Measurements from ENCODE around the gene CFAP58. TPM values are rescaled to one million over a fixed set of nuclear protein-coding genes. Genes with fewer than 3 reads are reported as not detected.

CFAP58 gene
- total RNA-seq, 2 experiments from 2014 or later, result 0.60 to 0.64 TPM

GRCh38 chr10:104434601-104435000 is 81.0 kb downstream of the CFAP58 start:
- intact Hi-C loops (cut with DNase I, micrococcal nuclease), result no loop called here
- Mint-ChIP-seq H3K9me3 (ENCODE audit: low read depth) (no peaks in the 10 kb centered on the region), H3K4me1 (no peaks in the 10 kb centered on the region), H3K27ac (no peak overlapping the region), H3K4me3 (no peak overlapping the region), H3K36me3 (ENCODE audit: low read depth) (no peaks in the 10 kb centered on the region), H3K27me3 (peaks cover 9% of the 10 kb centered on the region)
- CTCF ChIA-PET, result no interaction called here
- no peak for ATAC-seq
- POLR2A ChIA-PET, result no interaction called here
- DNase-seq, result no peak

- Mint-ChIP-seq H3K27ac (no peak overlapping the region), H3K36me3 (ENCODE audit: low read depth) (no peaks in the 10 kb centered on the region), H3K9me3 (ENCODE audit: low read depth) (no peaks in the 10 kb centered on the region), H3K27me3 (peaks cover 8% of the 10 kb centered on the region), H3K4me3 (no peak overlapping the region), H3K4me1 (no peaks in the 10 kb centered on the region)
- intact Hi-C loops (cut with DNase I, micrococcal nuclease), result no loop called here
- DNase-seq (no peak), ATAC-seq (no peak)
- POLR2A ChIA-PET, result no interaction called here
- CTCF ChIA-PET, result interaction anchor here (1.6 to 1.7 kb wide), 2 partner anchors 12 to 161 kb away, joined by 3 read pairs; no protein-coding TSS in a partner anchor
Observed at GRCh38 chr10:104435822-104436221, 82.2 kb downstream of the CFAP58 start.

- no peak for ATAC-seq
- H3K27ac Mint-ChIP-seq, result no peak overlapping the region
- H3K9me3 Mint-ChIP-seq (ENCODE audit: low read depth), result no peaks in the 10 kb centered on the region
- no peak for DNase-seq
- no peak overlapping the region for H3K4me3 Mint-ChIP-seq
- no peaks in the 10 kb centered on the region for H3K4me1 Mint-ChIP-seq
- POLR2A ChIA-PET, result no interaction called here
- no peaks in the 10 kb centered on the region for H3K36me3 Mint-ChIP-seq (ENCODE audit: low read depth)
- peaks cover 5% of the 10 kb centered on the region for H3K27me3 Mint-ChIP-seq
- intact Hi-C loops (cut with DNase I, micrococcal nuclease), result no loop called here
- CTCF ChIA-PET, result interaction anchor here (0.9 to 1.7 kb wide), 4 partner anchors 10 to 163 kb away, joined by 3 read pairs; no protein-coding TSS in a partner anchor
Observed at GRCh38 chr10:104437226-104437625, 83.6 kb downstream of the CFAP58 start.

- Mint-ChIP-seq H3K9me3 (ENCODE audit: low read depth) (no peaks in the 10 kb centered on the region), H3K36me3 (ENCODE audit: low read depth) (no peaks in the 10 kb centered on the region), H3K4me1 (no peaks in the 10 kb centered on the region), H3K4me3 (no peak overlapping the region), H3K27ac (no peak overlapping the region), H3K27me3 (peaks cover 2% of the 10 kb centered on the region)
- ATAC-seq (no peak), DNase-seq (no peak)
- intact Hi-C loops (cut with DNase I, micrococcal nuclease), result no loop called here
- ChIA-PET CTCF (no interaction called here), POLR2A (no interaction called here)
Observed at GRCh38 chr10:104440221-104440620, 86.6 kb downstream of the CFAP58 start.

GRCh38 chr10:104441329-104442000 is 87.8 kb downstream of the CFAP58 start:
- peak; percentile 69 for ATAC-seq

GRCh38 chr10:104445359-104445758 is 91.7 kb downstream of the CFAP58 start:
- intact Hi-C loops (cut with DNase I, micrococcal nuclease), result no loop called here
- ChIA-PET POLR2A (no interaction called here), CTCF (no interaction called here)
- Mint-ChIP-seq H3K4me3 (no peak overlapping the region), H3K36me3 (ENCODE audit: low read depth) (no peaks in the 10 kb centered on the region), H3K9me3 (ENCODE audit: low read depth) (no peaks in the 10 kb centered on the region), H3K27ac (no peak overlapping the region), H3K4me1 (no peaks in the 10 kb centered on the region), H3K27me3 (peaks cover 12% of the 10 kb centered on the region)
- DNase-seq (no peak), ATAC-seq (peak; percentile 64)

More at GRCh38 chr10:104441329-104442000, 87.8 kb downstream of the CFAP58 start:
- no peaks in the 10 kb centered on the region for H3K4me1 Mint-ChIP-seq
- DNase-seq, result no peak
- CTCF ChIA-PET, result interaction anchor here (0.7 kb wide), 1 partner anchor 139 kb away, joined by 3 read pairs; no protein-coding TSS in a partner anchor
- POLR2A ChIA-PET, result no interaction called here
- intact Hi-C loops (cut with DNase I, micrococcal nuclease), result no loop called here
- no peaks in the 10 kb centered on the region for H3K27me3 Mint-ChIP-seq
- H3K27ac Mint-ChIP-seq, result no peak overlapping the region
- H3K36me3 Mint-ChIP-seq (ENCODE audit: low read depth), result no peaks in the 10 kb centered on the region
- H3K4me3 Mint-ChIP-seq, result no peak overlapping the region
- H3K9me3 Mint-ChIP-seq (ENCODE audit: low read depth), result no peaks in the 10 kb centered on the region

GRCh38 chr10:104446151-104446550 is 92.5 kb downstream of the CFAP58 start:
- ChIA-PET CTCF (no interaction called here), POLR2A (no interaction called here)
- no peaks in the 10 kb centered on the region for H3K9me3 Mint-ChIP-seq (ENCODE audit: low read depth)
- ATAC-seq (no peak), DNase-seq (no peak)
- H3K27me3 Mint-ChIP-seq, result peaks cover 14% of the 10 kb centered on the region
- no peak overlapping the region for H3K27ac Mint-ChIP-seq
- H3K4me3 Mint-ChIP-seq, result no peak overlapping the region
- intact Hi-C loops (cut with DNase I, micrococcal nuclease), result no loop called here
- no peaks in the 10 kb centered on the region for H3K4me1 Mint-ChIP-seq
- H3K36me3 Mint-ChIP-seq (ENCODE audit: low read depth), result no peaks in the 10 kb centered on the region

- ATAC-seq (no peak), DNase-seq (no peak)
- ChIA-PET POLR2A (no interaction called here), CTCF (interaction anchor here (0.6 to 1.1 kb wide), 2 partner anchors 11 to 129 kb away, joined by 3 read pairs; no protein-coding TSS in a partner anchor)
- Mint-ChIP-seq H3K36me3 (ENCODE audit: low read depth) (no peaks in the 10 kb centered on the region), H3K4me1 (no peaks in the 10 kb centered on the region), H3K4me3 (no peak overlapping the region), H3K27me3 (peaks cover 15% of the 10 kb centered on the region), H3K9me3 (ENCODE audit: low read depth) (no peaks in the 10 kb centered on the region), H3K27ac (no peak overlapping the region)
- intact Hi-C loops (cut with DNase I, micrococcal nuclease), result no loop called here
Observed at GRCh38 chr10:104447331-104447730, 93.7 kb downstream of the CFAP58 start.

GRCh38 chr10:104447906-104448305 is 94.3 kb downstream of the CFAP58 start:
- POLR2A ChIA-PET, result no interaction called here

GRCh38 chr10:104449391-104449790 is 95.8 kb downstream of the CFAP58 start:
- Mint-ChIP-seq H3K4me1 (no peaks in the 10 kb centered on the region), H3K27ac (no peak overlapping the region), H3K36me3 (ENCODE audit: low read depth) (no peaks in the 10 kb centered on the region), H3K4me3 (no peak overlapping the region), H3K9me3 (ENCODE audit: low read depth) (no peaks in the 10 kb centered on the region), H3K27me3 (peaks cover 17% of the 10 kb centered on the region)
- ChIA-PET CTCF (interaction anchor here (0.5 kb wide), 1 partner anchor 73 kb away, joined by 4 read pairs; no protein-coding TSS in a partner anchor), POLR2A (no interaction called here)
- intact Hi-C loops (cut with DNase I, micrococcal nuclease), result no loop called here
- DNase-seq (no peak), ATAC-seq (no peak)

More at GRCh38 chr10:104447906-104448305, 94.3 kb downstream of the CFAP58 start:
- DNase-seq (no peak), ATAC-seq (no peak)
- Mint-ChIP-seq H3K4me3 (no peak overlapping the region), H3K27me3 (peaks cover 17% of the 10 kb centered on the region), H3K4me1 (no peaks in the 10 kb centered on the region), H3K27ac (no peak overlapping the region), H3K36me3 (ENCODE audit: low read depth) (no peaks in the 10 kb centered on the region), H3K9me3 (ENCODE audit: low read depth) (no peaks in the 10 kb centered on the region)
- CTCF ChIA-PET, result interaction anchor here (1.1 kb wide), 1 partner anchor 11 kb away, joined by 3 read pairs; no protein-coding TSS in a partner anchor
- intact Hi-C loops (cut with DNase I, micrococcal nuclease), result no loop called here

GRCh38 chr10:104450490-104450889 is 96.9 kb downstream of the CFAP58 start:
- ChIA-PET POLR2A (no interaction called here), CTCF (no interaction called here)
- Mint-ChIP-seq H3K27me3 (peaks cover 17% of the 10 kb centered on the region), H3K4me3 (no peak overlapping the region), H3K9me3 (ENCODE audit: low read depth) (no peaks in the 10 kb centered on the region), H3K27ac (no peak overlapping the region), H3K4me1 (no peaks in the 10 kb centered on the region), H3K36me3 (ENCODE audit: low read depth) (no peaks in the 10 kb centered on the region)
- ATAC-seq (no peak), DNase-seq (no peak)
- intact Hi-C loops (cut with DNase I, micrococcal nuclease), result no loop called here

- Mint-ChIP-seq H3K4me3 (no peak overlapping the region), H3K27ac (no peak overlapping the region), H3K36me3 (ENCODE audit: low read depth) (no peaks in the 10 kb centered on the region), H3K4me1 (no peaks in the 10 kb centered on the region), H3K27me3 (peaks cover 19% of the 10 kb centered on the region), H3K9me3 (ENCODE audit: low read depth) (no peaks in the 10 kb centered on the region)
- ATAC-seq (no peak), DNase-seq (no peak)
- POLR2A ChIA-PET, result no interaction called here
- CTCF ChIA-PET, result no interaction called here
- intact Hi-C loops (cut with DNase I, micrococcal nuclease), result no loop called here
Observed at GRCh38 chr10:104450954-104451353, 97.3 kb downstream of the CFAP58 start.

Measured in activated CD4-positive, alpha-beta T cell treated with anti-CD3 and anti-CD28 coated beads for 36 hours (primary cell).